Nephron (organoid): ENCODE results near the gene MCRIP1.

Experiments used
- H3K27ac Mint-ChIP-seq, 3 experiments: 2 replicates each; pipeline ENCODE4 v1.8.0; 2020; ENCODE audit warnings: mixed read lengths in 3 of 3, mild to moderate bottlenecking in 2 of 3, moderate library complexity in 1 of 3
- H3K27me3 Mint-ChIP-seq: 2 replicates; pipeline ENCODE4 v1.8.0; 2021; ENCODE audit warnings: low read depth, mild to moderate bottlenecking, moderate library complexity, mixed read lengths
- H3K36me3 Mint-ChIP-seq: 2 replicates; pipeline ENCODE4 v1.8.0; 2020; ENCODE audit warnings: low read depth, mixed read lengths
- H3K4me1 Mint-ChIP-seq: 2 replicates; pipeline ENCODE4 v1.8.0; 2020; ENCODE audit warnings: mixed read lengths
- H3K4me3 Mint-ChIP-seq, 3 experiments: 2 replicates each; pipeline ENCODE4 v1.8.0; 2020; ENCODE audit warnings: mild to moderate bottlenecking in 3 of 3, mixed read lengths in 3 of 3, moderate library complexity in 2 of 3
- H3K9me3 Mint-ChIP-seq: 2 replicates; pipeline ENCODE4 v1.8.0; 2020; ENCODE audit warnings: mixed read lengths
- TF ChIP-seq, protein P1 (sequence below), 3 experiments: fragments of 200-600 bp; sonication (generic); IDR thresholded peaks; one replicate each; pipeline ENCODE4 v1.5.0; 2021; ENCODE audit warnings: antibody characterized with exemption in 3 of 3; ENCODE audit not compliant: unreplicated experiment in 3 of 3

MCRIP1 gene

DNA sequence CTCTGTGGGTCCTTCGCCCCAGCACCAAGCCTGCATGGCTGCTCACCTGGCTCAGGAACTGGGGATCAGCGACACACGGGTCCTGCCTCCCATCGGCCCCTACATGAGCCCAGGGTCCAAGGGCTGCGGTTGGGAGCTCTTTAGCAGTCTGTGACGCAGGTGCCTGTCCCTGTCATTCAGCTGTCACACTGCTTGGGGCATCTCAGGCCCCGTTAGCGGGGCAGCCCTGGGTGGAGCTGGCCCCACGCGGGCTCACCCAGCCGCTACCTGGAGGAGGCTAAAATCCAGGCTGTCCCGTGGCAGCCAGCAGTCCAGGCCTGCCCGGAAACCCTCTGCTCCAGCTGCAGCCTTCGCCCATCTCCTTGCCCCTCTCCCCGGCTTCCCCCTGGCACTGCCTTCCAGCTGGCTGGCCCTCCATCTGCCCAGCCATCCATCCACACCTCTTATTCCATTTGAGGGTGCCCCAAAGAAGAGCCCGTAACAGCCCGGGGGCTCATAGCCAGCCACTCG lies 25.8 kb downstream of the MCRIP1 start:
- Mint-ChIP-seq H3K9me3 (no peaks in the 10 kb centered on the region), H3K4me3 (no peak overlapping the region), H3K27me3 (peaks cover 67% of the 10 kb centered on the region), H3K27ac (no peak overlapping the region), H3K36me3 (peaks cover 7% of the 10 kb centered on the region), H3K4me1 (no peaks in the 10 kb centered on the region)
- TF ChIP-seq, protein P1, sequence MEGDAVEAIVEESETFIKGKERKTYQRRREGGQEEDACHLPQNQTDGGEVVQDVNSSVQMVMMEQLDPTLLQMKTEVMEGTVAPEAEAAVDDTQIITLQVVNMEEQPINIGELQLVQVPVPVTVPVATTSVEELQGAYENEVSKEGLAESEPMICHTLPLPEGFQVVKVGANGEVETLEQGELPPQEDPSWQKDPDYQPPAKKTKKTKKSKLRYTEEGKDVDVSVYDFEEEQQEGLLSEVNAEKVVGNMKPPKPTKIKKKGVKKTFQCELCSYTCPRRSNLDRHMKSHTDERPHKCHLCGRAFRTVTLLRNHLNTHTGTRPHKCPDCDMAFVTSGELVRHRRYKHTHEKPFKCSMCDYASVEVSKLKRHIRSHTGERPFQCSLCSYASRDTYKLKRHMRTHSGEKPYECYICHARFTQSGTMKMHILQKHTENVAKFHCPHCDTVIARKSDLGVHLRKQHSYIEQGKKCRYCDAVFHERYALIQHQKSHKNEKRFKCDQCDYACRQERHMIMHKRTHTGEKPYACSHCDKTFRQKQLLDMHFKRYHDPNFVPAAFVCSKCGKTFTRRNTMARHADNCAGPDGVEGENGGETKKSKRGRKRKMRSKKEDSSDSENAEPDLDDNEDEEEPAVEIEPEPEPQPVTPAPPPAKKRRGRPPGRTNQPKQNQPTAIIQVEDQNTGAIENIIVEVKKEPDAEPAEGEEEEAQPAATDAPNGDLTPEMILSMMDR (IDR thresholded peaks at IDR 0.05; ENCODE audit: unreplicated experiment in 3 of 3): no peak

DNA sequence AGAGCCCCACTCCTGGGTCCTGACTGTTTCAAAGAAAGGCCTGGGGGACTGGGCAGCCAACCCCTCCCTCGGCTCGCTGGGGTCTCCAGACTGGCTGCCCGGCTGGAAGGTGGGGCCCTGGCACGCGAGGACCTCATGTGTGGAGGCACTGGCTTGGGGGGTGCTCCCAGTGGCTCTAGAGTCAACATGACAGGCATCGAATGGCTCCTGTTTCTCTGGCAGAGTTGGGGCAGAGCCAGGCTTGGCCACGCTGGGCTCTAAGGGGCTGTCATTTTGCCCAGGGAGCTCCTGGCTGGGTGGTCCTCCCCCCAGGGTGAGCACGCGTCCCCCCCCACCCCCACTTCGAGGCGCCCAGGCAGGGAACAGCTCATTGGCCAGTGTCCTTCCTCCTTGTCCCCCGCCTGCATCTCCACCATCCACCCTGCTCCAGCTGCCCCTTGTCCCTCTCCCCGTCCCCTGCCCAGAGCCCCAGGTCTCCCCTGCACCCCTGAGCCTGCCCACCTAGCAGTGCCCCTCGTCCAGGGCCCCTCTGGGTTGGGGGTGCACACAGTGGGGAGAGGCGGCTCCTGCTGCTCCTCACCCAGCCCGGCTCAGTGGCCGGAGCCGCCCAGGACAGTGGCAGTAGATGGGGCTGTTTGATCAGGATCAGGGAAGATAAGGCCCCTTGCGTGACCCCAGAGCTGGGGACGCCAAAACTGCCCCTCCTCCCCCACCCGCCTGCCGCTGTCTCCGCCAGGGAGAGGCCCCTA lies 26.5 kb downstream of the MCRIP1 start:
- Mint-ChIP-seq H3K4me3 (peak overlapping the region in 1 of 3 experiments; percentile 11), H3K9me3 (no peaks in the 10 kb centered on the region), H3K27ac (no peak overlapping the region), H3K36me3 (peaks cover 7% of the 10 kb centered on the region), H3K27me3 (peaks cover 73% of the 10 kb centered on the region), H3K4me1 (no peaks in the 10 kb centered on the region)
- TF ChIP-seq, protein P1 (IDR thresholded peaks at IDR 0.05; ENCODE audit: unreplicated experiment in 3 of 3): no peak

DNA sequence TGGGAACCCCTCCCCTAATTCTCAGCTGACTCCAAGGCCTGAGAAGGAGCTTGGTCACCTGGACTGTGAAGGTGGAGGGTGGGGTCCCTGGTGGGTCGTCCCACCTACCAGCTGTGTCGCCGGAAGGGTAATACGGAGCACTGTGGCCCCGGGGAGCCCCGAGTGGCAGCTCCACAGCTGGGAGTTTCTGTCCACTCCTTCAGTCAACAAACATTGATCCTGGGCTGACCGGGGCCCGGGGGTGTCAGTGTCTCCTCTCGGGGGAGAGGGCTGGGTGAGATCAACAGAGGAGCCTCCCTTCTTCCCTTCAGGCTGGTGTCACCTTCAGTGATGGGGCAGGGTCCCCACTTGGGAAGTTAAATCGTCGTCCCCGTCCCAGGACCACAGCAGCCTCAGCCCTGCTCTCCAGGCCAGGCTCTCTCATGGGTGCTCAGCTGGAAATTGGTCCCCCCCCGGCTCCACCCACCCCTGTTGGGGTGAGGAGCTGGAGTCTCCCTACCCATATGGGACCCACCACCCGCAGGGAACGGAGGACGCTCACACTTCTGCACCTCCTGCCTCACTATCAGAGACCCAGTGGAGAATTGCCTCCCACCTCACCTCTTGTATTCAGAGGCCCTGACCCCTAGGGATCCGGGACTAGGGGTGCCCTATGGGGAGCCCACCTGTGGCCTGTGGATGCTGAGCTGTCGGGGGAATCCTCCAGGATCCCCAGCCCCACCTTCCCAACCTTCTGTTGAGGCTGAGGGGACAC lies 27.2 kb downstream of the MCRIP1 start:
- Mint-ChIP-seq H3K27ac (no peak overlapping the region), H3K36me3 (peaks cover 7% of the 10 kb centered on the region), H3K4me3 (peak overlapping the region in 1 of 3 experiments; percentile 37), H3K4me1 (no peaks in the 10 kb centered on the region), H3K27me3 (peaks cover 80% of the 10 kb centered on the region), H3K9me3 (no peaks in the 10 kb centered on the region)
- TF ChIP-seq, protein P1 (IDR thresholded peaks at IDR 0.05; ENCODE audit: unreplicated experiment in 3 of 3): no peak

DNA sequence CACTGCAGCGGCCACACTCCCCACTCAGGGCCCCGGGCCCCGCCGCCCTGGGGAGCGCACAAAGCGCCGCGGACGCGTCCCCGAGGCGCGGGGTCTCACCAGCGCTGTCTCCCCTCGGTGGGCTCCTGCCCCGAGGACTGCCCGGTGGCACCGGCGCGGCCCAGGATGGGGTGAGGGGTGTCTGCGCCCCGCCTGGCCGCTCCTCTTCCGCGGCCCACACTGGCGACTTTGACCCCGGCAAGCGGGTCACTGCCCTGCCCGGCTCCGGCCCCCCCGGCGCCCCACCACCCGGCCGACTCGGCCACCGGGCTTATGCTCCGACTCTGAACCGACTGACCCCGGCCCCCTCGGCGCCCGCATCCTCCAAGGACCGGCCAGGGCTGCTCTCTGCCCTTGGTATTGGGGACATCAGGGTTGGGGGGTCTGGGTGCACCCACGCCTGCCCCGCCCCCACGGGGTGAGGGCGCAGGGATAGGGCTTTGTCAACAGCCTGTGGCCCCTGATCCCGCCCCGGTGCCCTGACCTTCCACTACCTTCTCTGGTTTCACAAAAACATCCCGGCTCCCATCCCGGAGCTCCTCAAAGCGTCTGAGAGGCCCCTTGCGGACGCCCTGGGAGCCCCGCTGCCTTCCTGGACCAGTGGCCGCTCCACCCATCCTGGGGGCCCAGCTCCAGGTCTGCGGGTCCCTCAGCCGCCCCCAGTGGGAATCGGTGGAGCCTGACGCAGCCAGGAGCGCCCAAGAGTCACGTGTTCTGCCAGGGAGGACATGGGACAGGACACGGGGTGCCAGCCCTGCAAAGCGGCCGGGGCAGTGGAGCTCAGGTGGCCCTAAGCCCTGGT lies 28.3 kb downstream of the MCRIP1 start:
- Mint-ChIP-seq H3K4me3 (peak overlapping the region; percentile 46 to 72 (median 71)), H3K4me1 (no peaks in the 10 kb centered on the region), H3K36me3 (peaks cover 7% of the 10 kb centered on the region), H3K27me3 (peaks cover 87% of the 10 kb centered on the region), H3K27ac (no peak overlapping the region), H3K9me3 (peaks cover 4% of the 10 kb centered on the region)
- TF ChIP-seq, protein P1 (IDR thresholded peaks at IDR 0.05; ENCODE audit: unreplicated experiment in 3 of 3): no peak

DNA sequence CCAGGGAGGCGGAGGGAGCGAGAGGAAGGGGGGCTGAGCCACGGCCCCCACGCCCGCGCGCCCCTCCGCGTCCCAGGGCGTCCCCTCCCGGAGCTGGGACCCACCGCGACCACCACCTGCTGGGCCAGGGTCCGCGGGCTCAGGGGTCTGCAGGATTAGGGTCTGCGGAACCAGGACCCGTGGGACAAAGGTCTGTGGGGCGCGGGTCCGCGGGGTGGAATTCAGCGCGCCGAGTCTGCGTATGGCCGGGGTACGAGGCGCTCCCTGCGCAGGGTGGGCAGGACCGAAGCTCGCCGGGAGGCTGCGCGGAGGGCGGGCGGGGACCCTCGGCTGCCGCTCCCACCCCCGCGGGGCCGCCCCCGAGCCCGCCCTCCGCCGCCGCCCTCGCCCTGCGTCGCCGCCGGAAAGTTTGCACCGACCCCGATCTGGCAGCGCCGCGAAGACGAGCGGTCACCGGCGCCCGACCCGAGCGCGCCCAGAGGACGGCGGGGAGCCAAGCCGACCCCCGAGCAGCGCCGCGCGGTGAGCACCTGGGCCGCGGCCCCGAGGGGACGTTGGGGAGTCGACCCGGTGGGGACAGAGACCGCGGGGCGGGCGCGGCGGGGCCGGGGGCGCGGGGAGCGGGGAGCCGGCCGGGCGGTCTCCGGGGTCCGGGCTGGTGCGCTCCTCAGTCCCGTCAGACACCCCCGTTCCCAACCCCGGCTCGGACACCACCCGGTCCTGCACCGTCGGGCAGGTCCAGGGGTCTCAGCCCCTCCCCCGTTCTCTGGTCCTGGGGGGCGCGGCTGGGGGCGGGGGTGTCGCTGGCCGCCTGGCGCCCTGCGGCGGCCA lies 29.1 kb downstream of the MCRIP1 start, which contains the start of gene GCGR:
Gene GCGR, plus strand, starts transcription at position 423 of the 831 bp plus-strand sequence. CDS start 4,869 bp downstream, outside the sequence.
- no peaks in the 10 kb centered on the region for H3K4me1 Mint-ChIP-seq
- no peak within 1 kb of the TSS for H3K27ac Mint-ChIP-seq

More for the DNA sequence above, 29.1 kb downstream of the MCRIP1 start, which contains the start of gene GCGR:
- peaks cover under 1% of the 10 kb centered on the region for H3K36me3 Mint-ChIP-seq
- H3K4me3 Mint-ChIP-seq: peak within 1 kb of the TSS; percentile 46 to 72 (median 71)
- TF ChIP-seq, protein P1 (IDR thresholded peaks at IDR 0.05; ENCODE audit: unreplicated experiment in 3 of 3): no peak
- peaks cover 86% of the 10 kb centered on the region for H3K27me3 Mint-ChIP-seq
- H3K9me3 Mint-ChIP-seq: peaks cover 11% of the 10 kb centered on the region
